K562 (cell line): ENCODE results near the gene CCR7. TPM values are rescaled to one million over a fixed set of nuclear protein-coding genes. Genes with fewer than 3 reads are reported as not detected.

Source experiments
- E2F1 ChIP-seq: sonication (generic); formaldehyde crosslinking; IDR thresholded peaks from 2 replicates; pipeline ENCODE4 v1.8.1; 2023; ENCODE audit warnings: mild to moderate bottlenecking, missing genetic modification reagents, moderate library complexity
- ELK3 ChIP-seq: fragments of 450-650 bp; formaldehyde crosslinking; IDR thresholded peaks from 2 replicates; pipeline ENCODE4 v1.4.0; 2020; ENCODE audit warnings: mild to moderate bottlenecking
- FOXJ3 ChIP-seq: sonication (generic); formaldehyde crosslinking; IDR thresholded peaks from 2 replicates; pipeline ENCODE4 v1.4.0; 2020; ENCODE audit warnings: mild to moderate bottlenecking, missing genetic modification reagents
- SP2 ChIP-seq: IDR thresholded peaks from 2 replicates; pipeline ENCODE4 v1.6.1; 2011; ENCODE audit warnings: mild to moderate bottlenecking, low read depth, low read length, moderate library complexity; ENCODE audit not compliant: poor library complexity, severe bottlenecking; ENCODE audit errors: extremely low read depth
- polyA plus RNA-seq, 8 experiments: library from polyadenylated mRNA; depleted of rRNA in 4 of 8; stranded (reverse) in 5 of 8; unstranded in 3 of 8; fragments of >200 nt; fragmentation: Nextera tagmentation in 2 of 8; fragmentation: Illumina TruSeq in 1 of 8; extraction: Ambion mirVana in 2 of 8; extraction: Trizol in 1 of 8; gene quantifications; 2 replicates each; pipeline versions ENCODE4 v1.2.1 to v1.2.3, GENCODE V29; 2011 to 2014; ENCODE audit warnings: inconsistent platforms in 1 of 8, missing spikeins in 1 of 8
- total RNA-seq, 7 experiments: library from RNA; depleted of rRNA in 6 of 7; stranded (reverse); fragments of >200 nt in 6 of 7; fragmentation: Illumina TruSeq in 2 of 7; extraction: Trizol in 2 of 7; gene quantifications; 2 replicates each; pipeline versions ENCODE4 v1.2.1 to v1.2.3, GENCODE V29; 2011 to 2021; ENCODE audit warnings: low replicate concordance in 1 of 7
- TF ChIP-seq, protein P1 (sequence below): fragments of 450-650 bp; IDR thresholded peaks from 2 replicates; pipeline ENCODE4 v1.6.1; 2016; ENCODE audit warnings: mild to moderate bottlenecking, moderate library complexity

Gene CCR7
- total and polyA plus RNA-seq, 9 of the 15 experiments (the other 6 are each of a cell fraction or from before 2014, with no cell fraction given), result 0.14 to 1.4 (median 0.56) TPM

- TF ChIP-seq, protein P1, sequence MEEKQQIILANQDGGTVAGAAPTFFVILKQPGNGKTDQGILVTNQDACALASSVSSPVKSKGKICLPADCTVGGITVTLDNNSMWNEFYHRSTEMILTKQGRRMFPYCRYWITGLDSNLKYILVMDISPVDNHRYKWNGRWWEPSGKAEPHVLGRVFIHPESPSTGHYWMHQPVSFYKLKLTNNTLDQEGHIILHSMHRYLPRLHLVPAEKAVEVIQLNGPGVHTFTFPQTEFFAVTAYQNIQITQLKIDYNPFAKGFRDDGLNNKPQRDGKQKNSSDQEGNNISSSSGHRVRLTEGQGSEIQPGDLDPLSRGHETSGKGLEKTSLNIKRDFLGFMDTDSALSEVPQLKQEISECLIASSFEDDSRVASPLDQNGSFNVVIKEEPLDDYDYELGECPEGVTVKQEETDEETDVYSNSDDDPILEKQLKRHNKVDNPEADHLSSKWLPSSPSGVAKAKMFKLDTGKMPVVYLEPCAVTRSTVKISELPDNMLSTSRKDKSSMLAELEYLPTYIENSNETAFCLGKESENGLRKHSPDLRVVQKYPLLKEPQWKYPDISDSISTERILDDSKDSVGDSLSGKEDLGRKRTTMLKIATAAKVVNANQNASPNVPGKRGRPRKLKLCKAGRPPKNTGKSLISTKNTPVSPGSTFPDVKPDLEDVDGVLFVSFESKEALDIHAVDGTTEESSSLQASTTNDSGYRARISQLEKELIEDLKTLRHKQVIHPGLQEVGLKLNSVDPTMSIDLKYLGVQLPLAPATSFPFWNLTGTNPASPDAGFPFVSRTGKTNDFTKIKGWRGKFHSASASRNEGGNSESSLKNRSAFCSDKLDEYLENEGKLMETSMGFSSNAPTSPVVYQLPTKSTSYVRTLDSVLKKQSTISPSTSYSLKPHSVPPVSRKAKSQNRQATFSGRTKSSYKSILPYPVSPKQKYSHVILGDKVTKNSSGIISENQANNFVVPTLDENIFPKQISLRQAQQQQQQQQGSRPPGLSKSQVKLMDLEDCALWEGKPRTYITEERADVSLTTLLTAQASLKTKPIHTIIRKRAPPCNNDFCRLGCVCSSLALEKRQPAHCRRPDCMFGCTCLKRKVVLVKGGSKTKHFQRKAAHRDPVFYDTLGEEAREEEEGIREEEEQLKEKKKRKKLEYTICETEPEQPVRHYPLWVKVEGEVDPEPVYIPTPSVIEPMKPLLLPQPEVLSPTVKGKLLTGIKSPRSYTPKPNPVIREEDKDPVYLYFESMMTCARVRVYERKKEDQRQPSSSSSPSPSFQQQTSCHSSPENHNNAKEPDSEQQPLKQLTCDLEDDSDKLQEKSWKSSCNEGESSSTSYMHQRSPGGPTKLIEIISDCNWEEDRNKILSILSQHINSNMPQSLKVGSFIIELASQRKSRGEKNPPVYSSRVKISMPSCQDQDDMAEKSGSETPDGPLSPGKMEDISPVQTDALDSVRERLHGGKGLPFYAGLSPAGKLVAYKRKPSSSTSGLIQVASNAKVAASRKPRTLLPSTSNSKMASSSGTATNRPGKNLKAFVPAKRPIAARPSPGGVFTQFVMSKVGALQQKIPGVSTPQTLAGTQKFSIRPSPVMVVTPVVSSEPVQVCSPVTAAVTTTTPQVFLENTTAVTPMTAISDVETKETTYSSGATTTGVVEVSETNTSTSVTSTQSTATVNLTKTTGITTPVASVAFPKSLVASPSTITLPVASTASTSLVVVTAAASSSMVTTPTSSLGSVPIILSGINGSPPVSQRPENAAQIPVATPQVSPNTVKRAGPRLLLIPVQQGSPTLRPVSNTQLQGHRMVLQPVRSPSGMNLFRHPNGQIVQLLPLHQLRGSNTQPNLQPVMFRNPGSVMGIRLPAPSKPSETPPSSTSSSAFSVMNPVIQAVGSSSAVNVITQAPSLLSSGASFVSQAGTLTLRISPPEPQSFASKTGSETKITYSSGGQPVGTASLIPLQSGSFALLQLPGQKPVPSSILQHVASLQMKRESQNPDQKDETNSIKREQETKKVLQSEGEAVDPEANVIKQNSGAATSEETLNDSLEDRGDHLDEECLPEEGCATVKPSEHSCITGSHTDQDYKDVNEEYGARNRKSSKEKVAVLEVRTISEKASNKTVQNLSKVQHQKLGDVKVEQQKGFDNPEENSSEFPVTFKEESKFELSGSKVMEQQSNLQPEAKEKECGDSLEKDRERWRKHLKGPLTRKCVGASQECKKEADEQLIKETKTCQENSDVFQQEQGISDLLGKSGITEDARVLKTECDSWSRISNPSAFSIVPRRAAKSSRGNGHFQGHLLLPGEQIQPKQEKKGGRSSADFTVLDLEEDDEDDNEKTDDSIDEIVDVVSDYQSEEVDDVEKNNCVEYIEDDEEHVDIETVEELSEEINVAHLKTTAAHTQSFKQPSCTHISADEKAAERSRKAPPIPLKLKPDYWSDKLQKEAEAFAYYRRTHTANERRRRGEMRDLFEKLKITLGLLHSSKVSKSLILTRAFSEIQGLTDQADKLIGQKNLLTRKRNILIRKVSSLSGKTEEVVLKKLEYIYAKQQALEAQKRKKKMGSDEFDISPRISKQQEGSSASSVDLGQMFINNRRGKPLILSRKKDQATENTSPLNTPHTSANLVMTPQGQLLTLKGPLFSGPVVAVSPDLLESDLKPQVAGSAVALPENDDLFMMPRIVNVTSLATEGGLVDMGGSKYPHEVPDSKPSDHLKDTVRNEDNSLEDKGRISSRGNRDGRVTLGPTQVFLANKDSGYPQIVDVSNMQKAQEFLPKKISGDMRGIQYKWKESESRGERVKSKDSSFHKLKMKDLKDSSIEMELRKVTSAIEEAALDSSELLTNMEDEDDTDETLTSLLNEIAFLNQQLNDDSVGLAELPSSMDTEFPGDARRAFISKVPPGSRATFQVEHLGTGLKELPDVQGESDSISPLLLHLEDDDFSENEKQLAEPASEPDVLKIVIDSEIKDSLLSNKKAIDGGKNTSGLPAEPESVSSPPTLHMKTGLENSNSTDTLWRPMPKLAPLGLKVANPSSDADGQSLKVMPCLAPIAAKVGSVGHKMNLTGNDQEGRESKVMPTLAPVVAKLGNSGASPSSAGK, result no peak
- TF ChIP-seq ELK3 (CRISPR knock-in tag) (no peak), FOXJ3 (CRISPR knock-in tag) (no peak), E2F1 (CRISPR knock-in tag) (no peak), SP2 (no peak)
Measured at GRCh38 chr17:40556884-40557414, 8.3 kb downstream of the CCR7 start (continued).
